Skin of body (tissue), 2 donors: ENCODE results near the gene IL6. TPM values are rescaled to one million over a fixed set of nuclear protein-coding genes. Genes with fewer than 3 reads are reported as not detected.
"Not testable (repeated sequence)": the region's sequence is repeated elsewhere in the genome, so short reads cannot be mapped to it uniquely, and the experiment has no call there.

Source experiments
- DNase-seq: peaks from one replicate; lab custom pipeline; 2025; lab: John Stamatoyannopoulos, UW
- total RNA-seq: library from RNA; depleted of rRNA; stranded (reverse); fragments of >200 nt; gene quantifications from one replicate; pipeline ENCODE4 v1.2.3, GENCODE V29; 2014

IL6 gene
- total RNA-seq, result 0.30 TPM

DNA sequence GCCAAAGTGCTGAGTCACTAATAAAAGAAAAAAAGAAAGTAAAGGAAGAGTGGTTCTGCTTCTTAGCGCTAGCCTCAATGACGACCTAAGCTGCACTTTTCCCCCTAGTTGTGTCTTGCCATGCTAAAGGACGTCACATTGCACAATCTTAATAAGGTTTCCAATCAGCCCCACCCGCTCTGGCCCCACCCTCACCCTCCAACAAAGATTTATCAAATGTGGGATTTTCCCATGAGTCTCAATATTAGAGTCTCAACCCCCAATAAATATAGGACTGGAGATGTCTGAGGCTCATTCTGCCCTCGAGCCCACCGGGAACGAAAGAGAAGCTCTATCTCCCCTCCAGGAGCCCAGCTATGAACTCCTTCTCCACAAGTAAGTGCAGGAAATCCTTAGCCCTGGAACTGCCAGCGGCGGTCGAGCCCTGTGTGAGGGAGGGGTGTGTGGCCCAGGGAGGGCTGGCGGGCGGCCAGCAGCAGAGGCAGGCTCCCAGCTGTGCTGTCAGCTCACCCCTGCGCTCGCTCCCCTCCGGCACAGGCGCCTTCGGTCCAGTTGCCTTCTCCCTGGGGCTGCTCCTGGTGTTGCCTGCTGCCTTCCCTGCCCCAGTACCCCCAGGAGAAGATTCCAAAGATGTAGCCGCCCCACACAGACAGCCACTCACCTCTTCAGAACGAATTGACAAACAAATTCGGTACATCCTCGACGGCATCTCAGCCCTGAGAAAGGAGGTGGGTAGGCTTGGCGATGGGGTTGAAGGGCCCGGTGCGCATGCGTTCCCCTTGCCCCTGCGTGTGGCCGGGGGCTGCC, at the start of gene IL6:
TSS of gene IL6 (plus strand) at position 294 of the 807 bp plus-strand sequence. CDS start at position 357, 63 bp downstream.
- DNase-seq, result peak; percentile 76

DNA sequence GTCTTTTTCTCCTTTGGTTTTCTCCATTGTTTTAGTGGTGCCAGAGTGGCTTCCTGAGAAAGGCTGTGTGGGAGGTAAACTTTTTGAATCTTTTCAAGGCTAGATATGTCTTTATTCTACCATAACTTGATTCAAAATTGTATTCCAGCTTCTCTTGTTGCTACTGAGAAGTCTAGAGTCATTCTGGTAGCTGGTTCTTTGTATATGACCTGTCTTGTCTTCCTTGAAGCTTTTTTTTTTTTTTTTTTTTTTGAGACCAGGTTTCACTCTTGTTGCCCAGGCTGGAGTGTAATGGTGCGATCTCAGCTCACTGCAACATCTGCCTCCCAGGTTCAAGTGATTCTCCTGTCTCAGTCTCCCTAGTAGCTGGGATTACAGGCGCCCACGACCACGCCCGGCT, 49.7 kb upstream of the IL6 start:
- DNase-seq, result not testable (repeated sequence)

DNA sequence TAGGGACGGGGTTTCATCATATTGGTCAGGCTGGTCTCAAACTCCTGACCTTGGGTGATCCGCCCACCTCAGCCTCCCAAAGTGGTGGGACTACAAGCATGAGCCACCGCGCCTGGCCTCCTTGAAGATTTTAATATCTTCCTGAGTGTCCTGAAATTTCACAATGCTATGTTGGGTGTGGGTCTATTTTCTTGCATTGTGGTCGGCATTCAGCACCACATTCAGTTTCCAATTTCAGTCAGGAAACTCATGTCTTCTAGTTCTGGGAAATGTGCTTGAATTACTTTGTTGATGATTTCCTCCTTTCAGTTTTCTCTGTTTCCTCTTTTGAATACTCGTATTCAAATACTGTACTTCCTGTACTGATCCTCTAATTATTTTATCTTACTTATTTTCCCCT, 49.3 kb upstream of the IL6 start:
- no peak for DNase-seq

DNA sequence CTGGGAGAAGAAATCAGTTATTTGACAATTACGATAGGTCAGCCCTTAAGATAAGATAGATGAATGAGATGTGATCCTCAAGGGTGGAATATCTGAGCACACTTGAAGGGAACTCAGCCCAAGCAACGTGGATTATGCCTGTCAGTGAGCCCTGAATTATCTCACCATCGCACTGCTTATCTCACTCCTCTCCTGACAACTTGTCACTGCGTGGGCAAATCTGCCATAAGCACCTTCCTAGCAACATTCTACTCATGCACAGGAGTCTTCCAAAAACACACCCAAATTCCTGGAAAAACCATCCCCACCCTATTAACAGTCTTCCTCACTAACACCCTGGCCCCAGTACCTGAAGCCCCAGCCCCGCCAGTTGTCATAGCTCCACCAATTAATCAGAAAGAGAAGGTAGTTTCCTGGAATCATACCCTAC, 46.5 kb upstream of the IL6 start:
- no peak for DNase-seq

DNA sequence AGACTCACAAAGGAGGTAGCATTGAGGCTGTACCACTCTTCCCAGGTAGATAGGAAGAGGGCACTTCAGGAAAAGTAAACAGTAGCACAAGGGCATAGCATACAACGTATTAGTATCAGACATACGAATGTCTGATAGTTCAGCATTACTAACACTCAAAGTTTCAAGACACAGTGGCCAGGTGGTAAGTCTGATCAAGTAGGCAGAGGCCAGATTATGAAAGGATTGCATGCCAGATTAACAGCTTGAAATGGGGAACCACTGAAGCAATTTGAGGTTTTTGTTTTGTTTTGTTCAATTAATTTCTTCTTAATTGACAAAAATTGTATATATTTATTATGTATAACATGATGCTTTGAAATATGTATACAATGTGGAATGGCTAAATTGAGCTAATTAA, 45.7 kb upstream of the IL6 start:
- no peak for DNase-seq

DNA sequence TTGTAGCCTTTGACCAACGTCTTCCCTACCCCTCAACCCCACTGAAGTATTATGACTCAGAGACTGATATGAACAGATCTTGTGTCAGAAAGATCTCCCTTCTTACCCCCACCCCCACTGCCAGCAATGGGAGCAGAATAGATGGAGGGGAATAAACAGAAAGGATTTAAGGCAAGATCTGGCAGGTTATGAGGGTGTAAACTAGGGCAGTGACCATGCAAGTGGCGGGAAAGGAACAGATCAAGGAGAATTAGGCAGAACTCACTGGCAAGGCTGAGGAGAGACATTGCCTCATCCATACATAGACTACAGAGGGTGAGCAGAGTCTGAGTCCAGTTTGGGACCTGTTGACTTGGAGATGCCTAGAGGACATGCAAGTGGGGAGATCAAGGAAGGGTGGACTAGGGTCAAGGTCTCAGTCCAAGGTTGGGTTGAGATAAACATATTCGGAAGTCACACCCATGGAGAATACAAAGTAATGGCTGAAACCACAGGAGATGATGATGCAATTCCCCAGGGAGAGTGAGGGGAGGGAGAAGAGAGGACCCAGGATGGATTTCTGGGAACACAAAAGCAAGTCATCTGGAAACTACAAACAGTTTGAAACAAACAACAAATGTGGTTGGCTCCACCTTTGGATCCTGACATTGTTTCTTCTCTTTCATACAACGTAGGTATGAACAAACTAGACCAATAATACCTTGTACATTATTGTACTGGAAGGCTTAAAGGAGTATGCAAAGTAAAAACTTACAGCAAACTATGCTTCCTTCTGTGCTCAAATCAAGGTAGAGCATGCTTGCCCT, 44.9 kb upstream of the IL6 start:
- DNase-seq, result no peak

- DNase-seq, result no peak
Measured at GRCh38 chr7:22683379-22683778, 43.6 kb upstream of the IL6 start.

DNA sequence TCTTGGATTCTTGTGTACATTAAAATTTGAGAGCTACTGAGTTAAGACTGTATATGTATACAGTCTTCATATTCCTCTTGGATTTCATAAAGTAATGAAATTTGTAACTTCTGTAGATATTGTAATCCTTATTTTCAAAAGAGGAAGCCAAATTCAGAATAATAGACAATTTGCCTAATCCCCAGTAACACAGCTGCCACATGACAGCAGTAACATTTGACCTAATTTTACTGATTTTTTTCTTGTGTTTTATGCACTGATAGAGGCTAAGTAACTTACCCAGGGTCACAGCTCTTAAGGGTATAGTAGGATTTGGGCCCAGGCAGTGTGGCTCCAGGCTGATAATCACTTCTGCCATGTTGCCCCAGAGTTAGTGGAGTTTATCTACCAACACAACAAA, 40.4 kb upstream of the IL6 start:
- no peak for DNase-seq

GRCh38 chr7:22688084-22688483, 38.9 kb upstream of the IL6 start:
- no peak for DNase-seq

GRCh38 chr7:22688934-22689333, 38.1 kb upstream of the IL6 start:
- DNase-seq, result not testable (repeated sequence)

- DNase-seq, result no peak
Measured at GRCh38 chr7:22694597-22695207, 32.3 kb upstream of the IL6 start.

DNA sequence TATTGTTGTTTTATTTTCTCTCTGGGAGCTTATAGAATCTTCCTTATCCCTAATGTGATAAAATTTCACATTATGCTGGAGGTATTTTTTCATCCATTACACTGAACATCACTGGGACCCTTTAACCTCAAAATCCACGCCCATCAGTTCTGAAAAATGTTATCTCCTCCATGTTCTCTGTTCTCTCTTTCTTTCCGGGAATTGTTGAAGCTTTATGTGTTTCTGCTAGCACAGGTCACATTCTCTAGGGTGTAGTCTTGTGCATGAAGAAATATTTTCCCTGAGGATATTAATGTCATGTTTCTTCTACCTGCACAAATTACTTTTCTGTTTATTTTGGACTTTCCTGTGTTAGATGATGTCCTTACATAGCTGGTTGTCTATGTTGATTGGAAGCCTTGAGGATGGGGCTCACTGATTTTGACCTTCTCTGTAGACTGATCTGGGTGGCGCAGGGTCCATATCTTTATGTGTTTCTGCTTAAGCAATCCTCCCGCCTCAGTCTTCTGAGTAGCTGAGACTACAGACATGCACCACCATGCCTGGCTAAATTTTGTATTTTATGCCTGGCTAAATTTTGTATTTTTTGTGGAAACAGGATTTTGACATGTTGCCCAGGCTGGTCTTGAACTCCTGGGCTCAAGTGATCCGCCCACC, 31.4 kb upstream of the IL6 start:
- no peak for DNase-seq

DNA sequence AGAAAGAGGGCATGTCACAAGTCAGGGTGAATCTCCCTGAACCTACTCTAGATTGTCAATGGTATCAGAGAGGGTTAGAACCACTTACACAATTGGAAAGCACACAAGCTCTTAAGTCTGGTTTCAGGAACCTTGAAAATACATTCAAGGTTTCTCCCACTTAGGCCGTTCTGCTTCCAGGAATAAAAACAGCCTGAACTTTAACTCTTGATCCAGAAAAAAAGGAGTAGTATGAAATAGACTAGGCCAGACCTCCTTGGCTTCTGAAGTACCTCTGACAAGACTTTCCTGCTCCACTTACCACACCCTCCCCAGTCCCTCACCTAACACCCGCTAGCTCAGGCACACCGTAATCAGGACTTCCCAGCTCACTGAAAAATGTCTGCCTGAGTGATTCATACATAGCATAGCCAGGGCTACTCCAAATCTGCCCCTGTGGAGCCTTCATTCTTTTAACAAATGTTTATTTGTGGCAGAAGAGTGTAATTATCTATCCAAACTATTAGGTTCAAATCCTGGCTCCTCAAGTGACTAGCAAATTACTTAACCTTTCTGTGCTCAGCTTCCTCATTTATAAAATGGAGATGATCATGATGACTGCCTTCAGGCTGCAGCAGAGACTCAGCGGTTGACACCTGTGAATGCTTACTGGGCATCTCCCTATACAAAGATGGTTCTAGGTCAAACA, 30.3 kb upstream of the IL6 start:
- DNase-seq, result no peak

GRCh38 chr7:22697322-22697859, 29.6 kb upstream of the IL6 start:
- DNase-seq, result no peak

GRCh38 chr7:22697876-22698606, 29.0 kb upstream of the IL6 start:
- DNase-seq, result no peak

DNA sequence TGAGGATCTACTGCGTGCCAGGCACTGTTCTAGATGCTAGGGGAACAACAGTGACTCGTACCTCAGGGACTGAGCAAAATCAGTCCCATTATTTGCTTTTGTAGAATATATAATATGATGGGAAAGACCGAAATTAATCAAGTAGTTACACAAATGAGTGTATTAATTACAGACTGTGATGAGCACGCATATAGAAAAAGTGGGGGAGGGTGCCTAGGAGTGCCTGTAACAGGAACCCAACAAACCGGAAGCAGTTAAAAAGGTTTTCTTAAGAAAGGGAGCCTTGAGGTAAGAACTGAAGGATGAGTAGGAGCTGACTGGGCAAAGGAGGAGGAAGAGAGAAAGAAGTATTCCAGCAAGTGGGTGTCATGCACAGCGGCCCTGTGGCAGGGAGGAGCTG, 28.2 kb upstream of the IL6 start:
- no peak for DNase-seq

DNA sequence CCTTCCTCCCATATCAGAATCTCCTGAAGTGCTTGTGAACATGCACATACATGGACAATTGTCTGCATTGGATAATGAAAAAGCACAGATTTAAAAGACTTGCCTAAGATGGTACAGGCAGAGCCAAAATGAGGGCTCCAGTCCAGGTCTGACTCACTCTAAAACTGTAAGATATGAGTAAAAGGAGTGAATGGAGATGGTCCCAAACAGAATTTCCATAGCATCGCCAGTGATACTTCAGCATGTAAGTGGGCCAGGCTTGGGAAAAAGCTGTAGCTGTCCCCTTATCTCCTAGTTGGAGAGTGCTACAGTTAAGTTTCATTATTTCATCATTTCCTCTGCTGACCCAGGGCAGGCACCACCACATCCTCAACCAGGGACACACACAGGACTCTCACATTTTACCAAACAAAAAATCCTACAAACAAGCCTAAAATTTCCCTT, 26.4 kb upstream of the IL6 start:
- DNase-seq, result no peak

GRCh38 chr7:22702516-22702915, 24.5 kb upstream of the IL6 start:
- DNase-seq, result no peak

DNA sequence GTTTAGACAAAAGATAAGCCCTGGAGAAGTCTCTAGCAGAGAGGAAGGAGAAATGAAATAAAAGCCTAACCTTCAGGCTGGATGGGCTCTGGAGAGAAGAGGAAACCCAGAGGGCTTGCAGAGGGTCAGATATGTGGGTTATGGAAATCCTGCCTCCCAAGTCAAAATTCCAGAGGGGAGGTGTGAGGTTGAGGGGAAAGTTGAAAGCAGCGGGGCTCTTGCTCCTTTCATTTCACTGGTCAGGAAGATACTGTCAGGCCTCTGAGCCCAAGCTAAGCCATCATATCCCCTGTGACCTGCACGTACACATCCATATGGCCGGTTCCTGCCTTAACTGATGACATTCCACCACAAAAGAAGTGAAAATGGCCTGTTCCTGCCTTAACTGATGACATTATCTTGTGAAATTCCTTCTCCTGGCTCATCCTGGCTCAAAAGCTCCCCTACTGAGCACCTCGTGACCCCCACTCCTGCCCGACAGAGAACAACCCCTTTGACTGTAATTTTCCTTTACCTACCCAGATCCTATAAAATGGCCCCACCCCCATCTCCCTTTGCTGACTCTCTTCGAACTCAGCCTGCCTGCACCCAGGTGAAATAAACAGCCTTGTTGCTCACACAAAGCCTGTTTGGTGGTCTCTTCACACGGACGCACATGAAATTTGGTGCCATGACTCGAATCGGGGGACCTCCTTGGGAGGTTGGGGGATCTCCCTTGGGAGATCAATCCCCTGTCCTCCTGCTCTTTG, 23.7 kb upstream of the IL6 start:
- not testable (repeated sequence) for DNase-seq
